HEK293T (cell line): ENCODE measurements around the gene CFAP74.

Experiments used
- CTCF ChIA-PET: fragments of 350-600 bp; formaldehyde crosslinking; extraction: SDS; loops from one replicate; lab custom pipeline; 2021; ENCODE audit warnings: antibody characterized with exemption, inconsistent platforms; lab: Yijun Ruan, JAX
- POLR2A ChIA-PET: fragments of 350-600 bp; formaldehyde crosslinking; extraction: SDS; loops from one replicate; lab custom pipeline; 2020; ENCODE audit warnings: antibody characterized with exemption, inconsistent platforms; lab: Yijun Ruan, JAX
- DNase-seq: peaks from one replicate; pipeline ENCODE4 v3.0.0; 2012; ENCODE audit warnings: mixed read lengths; ENCODE audit errors: extremely low spot score
- ARNT ChIP-seq: fragments of 450-650 bp; IDR thresholded peaks from 2 replicates; pipeline ENCODE4 v1.6.1; 2017; ENCODE audit warnings: mild to moderate bottlenecking
- BHLHE40 ChIP-seq: fragments of 450-650 bp; IDR thresholded peaks from 2 replicates; pipeline ENCODE4 v1.6.1; 2016; ENCODE audit warnings: mild to moderate bottlenecking, moderate library complexity, borderline replicate concordance
- CTBP1 ChIP-seq: fragments of 450-650 bp; IDR thresholded peaks from 2 replicates; pipeline ENCODE4 v1.6.1; 2016; ENCODE audit warnings: borderline replicate concordance
- ELF4 ChIP-seq: fragments of 450-650 bp; IDR thresholded peaks from 2 replicates; pipeline ENCODE4 v1.6.1; 2017; ENCODE audit warnings: antibody characterized with exemption
- FOXA1 ChIP-seq: fragments of 450-650 bp; IDR thresholded peaks from 2 replicates; pipeline ENCODE4 v1.6.1; 2016; ENCODE audit warnings: mild to moderate bottlenecking
- FOXK2 ChIP-seq: fragments of 450-650 bp; IDR thresholded peaks from 2 replicates; pipeline ENCODE4 v1.6.1; 2016; ENCODE audit warnings: mild to moderate bottlenecking
- FOXM1 ChIP-seq: fragments of 450-650 bp; IDR thresholded peaks from 2 replicates; pipeline ENCODE4 v1.6.1; 2017; ENCODE audit warnings: mild to moderate bottlenecking, borderline replicate concordance
- HDGF ChIP-seq: fragments of 450-650 bp; IDR thresholded peaks from 2 replicates; pipeline ENCODE4 v1.6.1; 2017; ENCODE audit warnings: antibody characterized with exemption, borderline replicate concordance
- L3MBTL2 ChIP-seq: fragments of 450-650 bp; conservative IDR thresholded peaks from 2 replicates; pipeline ENCODE4 v1.6.1; 2016; ENCODE audit warnings: mild to moderate bottlenecking
- LEF1 ChIP-seq: fragments of 450-650 bp; IDR thresholded peaks from 2 replicates; pipeline ENCODE4 v1.6.1; 2017; ENCODE audit warnings: mild to moderate bottlenecking, borderline replicate concordance
- NFRKB ChIP-seq: fragments of 450-650 bp; IDR thresholded peaks from 2 replicates; pipeline ENCODE4 v1.6.1; 2016; ENCODE audit warnings: mild to moderate bottlenecking, moderate library complexity
- PKNOX1 ChIP-seq: fragments of 450-650 bp; IDR thresholded peaks from 2 replicates; pipeline ENCODE4 v1.6.1; 2016
- SP1 ChIP-seq: fragments of 450-650 bp; IDR thresholded peaks from 2 replicates; pipeline ENCODE4 v1.6.1; 2017
- SUZ12 ChIP-seq: fragments of 450-650 bp; IDR thresholded peaks from 2 replicates; pipeline ENCODE4 v1.6.1; 2016; ENCODE audit warnings: mild to moderate bottlenecking
- TARDBP ChIP-seq: fragments of 450-650 bp; IDR thresholded peaks from 2 replicates; pipeline ENCODE4 v1.6.1; 2016
- ZNF384 ChIP-seq: fragments of 450-650 bp; IDR thresholded peaks from 2 replicates; pipeline ENCODE4 v1.6.1; 2016

Gene CFAP74

GRCh38 chr1:1924849-1925248 lies 78.7 kb downstream of the CFAP74 start:
- ChIA-PET POLR2A (interaction anchor here (1.9 kb wide), 1 partner anchor 16 kb away, joined by 8 read pairs; no protein-coding TSS in a partner anchor), CTCF (no interaction called here)
- DNase-seq, result no peak
- TF ChIP-seq SUZ12 (no peak), ARNT (no peak), SP1 (no peak), L3MBTL2 (no peak), FOXM1 (no peak), ELF4 (no peak), CTBP1 (no peak), FOXK2 (no peak), ZNF384 (no peak), BHLHE40 (no peak), NFRKB (no peak), HDGF (no peak), PKNOX1 (no peak), LEF1 (no peak), TARDBP (no peak), FOXA1 (no peak)

GRCh38 chr1:1924386-1924785 lies 79.2 kb downstream of the CFAP74 start:
- TF ChIP-seq NFRKB, result no peak
- TF ChIP-seq LEF1, result no peak
- no peak for TF ChIP-seq FOXM1
- TF ChIP-seq ARNT, result no peak
- TF ChIP-seq ELF4, result no peak
- TF ChIP-seq L3MBTL2, result no peak
- no peak for TF ChIP-seq TARDBP
- TF ChIP-seq BHLHE40, result no peak
- no peak for TF ChIP-seq ZNF384
- TF ChIP-seq FOXK2, result no peak
- TF ChIP-seq HDGF, result no peak
- ChIA-PET CTCF (no interaction called here), POLR2A (interaction anchor here (1.9 kb wide), 1 partner anchor 15 kb away, joined by 8 read pairs; no protein-coding TSS in a partner anchor)
- no peak for DNase-seq

GRCh38 chr1:1922956-1923833 lies 80.4 kb downstream of the CFAP74 start:
- no peak for DNase-seq
- ChIA-PET CTCF (interaction anchor here (0.8 to 1.0 kb wide), 2 partner anchors 134 to 210 kb away, joined by 3 to 5 read pairs; no protein-coding TSS in a partner anchor), POLR2A (interaction anchor here (1.9 kb wide), 1 partner anchor 14 kb away, joined by 8 read pairs; no protein-coding TSS in a partner anchor)
- TF ChIP-seq FOXA1 (no peak), ELF4 (no peak), ARNT (no peak), FOXM1 (no peak), SUZ12 (no peak), ZNF384 (no peak), TARDBP (no peak), SP1 (no peak), LEF1 (no peak), BHLHE40 (no peak), CTBP1 (no peak), L3MBTL2 (no peak), HDGF (no peak), PKNOX1 (no peak), FOXK2 (no peak), NFRKB (no peak)

GRCh38 chr1:1922702-1922955 lies 81.0 kb downstream of the CFAP74 start:
- ChIA-PET CTCF (interaction anchor here (0.8 to 1.0 kb wide), 2 partner anchors 134 to 211 kb away, joined by 3 to 5 read pairs; no protein-coding TSS in a partner anchor), POLR2A (no interaction called here)
- TF ChIP-seq SP1, result no peak
- TF ChIP-seq ARNT, result no peak
- no peak for TF ChIP-seq FOXM1
- TF ChIP-seq NFRKB, result no peak
- no peak for TF ChIP-seq PKNOX1
- TF ChIP-seq L3MBTL2, result no peak
- no peak for TF ChIP-seq ZNF384
- TF ChIP-seq BHLHE40, result no peak
- DNase-seq, result no peak

- TF ChIP-seq NFRKB, result no peak
- TF ChIP-seq L3MBTL2, result no peak
- no peak for TF ChIP-seq CTBP1
- no peak for TF ChIP-seq SP1
- no peak for TF ChIP-seq ZNF384
- no peak for TF ChIP-seq BHLHE40
- TF ChIP-seq FOXA1, result no peak
- no peak for TF ChIP-seq ARNT
- TF ChIP-seq FOXK2, result no peak
- TF ChIP-seq TARDBP, result no peak
- no peak for TF ChIP-seq SUZ12
- no peak for TF ChIP-seq ELF4
- no peak for TF ChIP-seq PKNOX1
- TF ChIP-seq FOXM1, result no peak
- no peak for TF ChIP-seq HDGF
- TF ChIP-seq LEF1, result no peak
- POLR2A ChIA-PET, result no interaction called here
- CTCF ChIA-PET, result interaction anchor here (1.0 kb wide), 1 partner anchor 211 kb away, joined by 3 read pairs; no protein-coding TSS in a partner anchor
- no peak for DNase-seq
Observed at GRCh38 chr1:1921901-1922701, 81.5 kb downstream of the CFAP74 start.
